ENCODE data around the gene PCCA. TPM values are rescaled to one million over a fixed set of nuclear protein-coding genes. Genes with fewer than 3 reads are reported as not detected.

The PCCA gene
- total and polyA plus RNA-seq, 2 of the 13 experiments (the other 11 are each of a cell fraction or from before 2014, with no cell fraction given): 15.0 to 32.2 TPM

DNA sequence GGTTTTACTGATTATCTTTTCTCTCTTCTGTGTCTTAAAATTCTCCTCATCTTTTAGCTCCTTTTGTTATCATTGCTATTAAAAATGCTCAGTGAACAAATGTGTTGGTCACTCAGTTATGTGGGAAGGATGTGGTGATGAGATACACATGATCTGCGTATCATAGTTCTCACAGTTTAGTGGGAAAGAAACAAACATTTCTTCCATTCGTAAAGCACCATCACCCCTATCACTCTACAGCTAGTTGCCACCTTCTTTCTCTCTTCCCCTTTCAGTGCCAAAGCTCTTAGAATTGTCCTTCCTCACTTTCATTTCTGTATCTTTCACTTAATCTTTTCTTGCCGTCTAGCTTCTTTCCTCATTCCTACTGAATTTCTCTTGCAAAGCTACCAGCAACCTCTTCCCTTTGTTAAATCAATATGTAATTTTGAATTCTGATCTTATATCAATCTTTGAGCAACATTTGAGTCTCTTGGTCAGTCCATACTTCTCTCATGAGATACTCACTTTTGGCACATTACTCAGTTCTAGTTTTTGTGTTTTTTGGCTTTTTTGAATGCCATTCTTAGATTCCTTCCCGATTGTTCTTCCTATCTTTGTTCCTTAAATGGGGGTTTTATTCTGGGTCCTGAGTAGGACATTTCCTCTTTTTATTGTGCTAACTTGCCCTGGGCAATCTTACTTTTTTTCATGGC is 122.3 kb downstream of the PCCA start:
- H3K79me2 ChIP-seq (ENCODE audit: insufficient read depth, low read length): no peaks in the 10 kb centered on the region
- no peak for DNase-seq (ENCODE audit: low spot score)
- ChIA-PET POLR2A (no interaction called here), CTCF (ENCODE audit: low intra/inter-chr PET ratio, low total read pairs) (no interaction called here)
- BruUV-seq (replicated peaks): no TSS peak
- no peak for ATAC-seq
- TF ChIP-seq ZNF326 (CRISPR knock-in tag; IDR thresholded peaks at IDR 0.05; ENCODE audit: borderline replicate concordance): no peak
- no peak for TF ChIP-seq FLYWCH1 (CRISPR knock-in tag; IDR thresholded peaks at IDR 0.05)
- TF ChIP-seq, protein P1, sequence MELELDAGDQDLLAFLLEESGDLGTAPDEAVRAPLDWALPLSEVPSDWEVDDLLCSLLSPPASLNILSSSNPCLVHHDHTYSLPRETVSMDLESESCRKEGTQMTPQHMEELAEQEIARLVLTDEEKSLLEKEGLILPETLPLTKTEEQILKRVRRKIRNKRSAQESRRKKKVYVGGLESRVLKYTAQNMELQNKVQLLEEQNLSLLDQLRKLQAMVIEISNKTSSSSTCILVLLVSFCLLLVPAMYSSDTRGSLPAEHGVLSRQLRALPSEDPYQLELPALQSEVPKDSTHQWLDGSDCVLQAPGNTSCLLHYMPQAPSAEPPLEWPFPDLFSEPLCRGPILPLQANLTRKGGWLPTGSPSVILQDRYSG (CRISPR knock-in tag; IDR thresholded peaks at IDR 0.05): no peak
- TF ChIP-seq IRX3 (CRISPR knock-in tag; IDR thresholded peaks at IDR 0.05; ENCODE audit: borderline replicate concordance, low read depth): no peak
- TF ChIP-seq, protein P2, sequence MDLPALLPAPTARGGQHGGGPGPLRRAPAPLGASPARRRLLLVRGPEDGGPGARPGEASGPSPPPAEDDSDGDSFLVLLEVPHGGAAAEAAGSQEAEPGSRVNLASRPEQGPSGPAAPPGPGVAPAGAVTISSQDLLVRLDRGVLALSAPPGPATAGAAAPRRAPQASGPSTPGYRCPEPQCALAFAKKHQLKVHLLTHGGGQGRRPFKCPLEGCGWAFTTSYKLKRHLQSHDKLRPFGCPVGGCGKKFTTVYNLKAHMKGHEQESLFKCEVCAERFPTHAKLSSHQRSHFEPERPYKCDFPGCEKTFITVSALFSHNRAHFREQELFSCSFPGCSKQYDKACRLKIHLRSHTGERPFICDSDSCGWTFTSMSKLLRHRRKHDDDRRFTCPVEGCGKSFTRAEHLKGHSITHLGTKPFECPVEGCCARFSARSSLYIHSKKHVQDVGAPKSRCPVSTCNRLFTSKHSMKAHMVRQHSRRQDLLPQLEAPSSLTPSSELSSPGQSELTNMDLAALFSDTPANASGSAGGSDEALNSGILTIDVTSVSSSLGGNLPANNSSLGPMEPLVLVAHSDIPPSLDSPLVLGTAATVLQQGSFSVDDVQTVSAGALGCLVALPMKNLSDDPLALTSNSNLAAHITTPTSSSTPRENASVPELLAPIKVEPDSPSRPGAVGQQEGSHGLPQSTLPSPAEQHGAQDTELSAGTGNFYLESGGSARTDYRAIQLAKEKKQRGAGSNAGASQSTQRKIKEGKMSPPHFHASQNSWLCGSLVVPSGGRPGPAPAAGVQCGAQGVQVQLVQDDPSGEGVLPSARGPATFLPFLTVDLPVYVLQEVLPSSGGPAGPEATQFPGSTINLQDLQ (CRISPR knock-in tag; IDR thresholded peaks at IDR 0.05): no peak
- no peak for TF ChIP-seq ZBTB38 (CRISPR knock-in tag; IDR thresholded peaks at IDR 0.05)
- TF ChIP-seq, protein P3, sequence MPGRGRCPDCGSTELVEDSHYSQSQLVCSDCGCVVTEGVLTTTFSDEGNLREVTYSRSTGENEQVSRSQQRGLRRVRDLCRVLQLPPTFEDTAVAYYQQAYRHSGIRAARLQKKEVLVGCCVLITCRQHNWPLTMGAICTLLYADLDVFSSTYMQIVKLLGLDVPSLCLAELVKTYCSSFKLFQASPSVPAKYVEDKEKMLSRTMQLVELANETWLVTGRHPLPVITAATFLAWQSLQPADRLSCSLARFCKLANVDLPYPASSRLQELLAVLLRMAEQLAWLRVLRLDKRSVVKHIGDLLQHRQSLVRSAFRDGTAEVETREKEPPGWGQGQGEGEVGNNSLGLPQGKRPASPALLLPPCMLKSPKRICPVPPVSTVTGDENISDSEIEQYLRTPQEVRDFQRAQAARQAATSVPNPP (CRISPR knock-in tag; IDR thresholded peaks at IDR 0.05): no peak
- no peak overlapping the region for H3K4me2 ChIP-seq (ENCODE audit: low read depth, low read length)
- peaks cover 3 to 6% of the 10 kb centered on the region in 2 experiments; a peak in 3 of 5 replicates for H3K36me3 ChIP-seq (replicated peaks in 1 of 2; ENCODE audit: control insufficient read depth in 1 of 2, insufficient read depth in 2 of 2, low read length in 2 of 2)
- no peak overlapping the region for H3K4me3 ChIP-seq (replicated peaks in 1 of 3; ENCODE audit: insufficient read depth in 1 of 3, low read depth in 2 of 3, low read length in 3 of 3)
- in situ Hi-C loops (cut with HindIII; ENCODE audit: extremely low pct_ligation_motif_present, low pct_unique_long_range_greater_than_20kb): no loop called here
- no peak for FAIRE-seq
- H4K20me1 ChIP-seq (ENCODE audit: insufficient read depth, low read length): no peaks in the 10 kb centered on the region
- intact Hi-C loops (cut with micrococcal nuclease; ENCODE audit: unreplicated experiment): no loop called here
- no peaks in the 10 kb centered on the region for H3K4me1 ChIP-seq (ENCODE audit: insufficient read depth, low read length)
- no peak overlapping the region for H2AFZ ChIP-seq (ENCODE audit: low read length)
- 99% methylated on average over 4 of the region's 4 CpGs for WGBS (ENCODE audit: low lambda C conversion rate)
- no peak overlapping the region for H3K9ac ChIP-seq (ENCODE audit: insufficient read depth, low read depth, low read length)
- no peaks in the 10 kb centered on the region for H3K27me3 ChIP-seq (ENCODE audit: control insufficient read depth in 1 of 2, insufficient read depth in 2 of 2, low read length in 2 of 2)
- no peaks in the 10 kb centered on the region for H3K9me3 ChIP-seq (ENCODE audit: low read length)
- no peak overlapping the region for H3K27ac ChIP-seq (ENCODE audit: extremely low read length, insufficient read depth, low read length)
